Neural progenitor cell (in vitro differentiated cells): Measurements from ENCODE around the gene STARD10. TPM values are rescaled to one million over a fixed set of nuclear protein-coding genes. Genes with fewer than 3 reads are reported as not detected.

Experiments
- DNase-seq: peaks from one replicate; pipeline ENCODE4 v3.0.0-alpha.2; 2016; ENCODE audit warnings: low spot score
- H2AFZ ChIP-seq: fragments of 200-600 bp; sonication (generic); replicated peaks from 2 replicates; pipeline ENCODE4 v1.6.1; 2016; ENCODE audit warnings: antibody characterized with exemption
- H3F3A ChIP-seq: fragments of 200-600 bp; sonication (generic); 2 replicates; pipeline ENCODE4 v1.6.1; 2016; ENCODE audit warnings: antibody characterized with exemption, low read depth
- H3K27ac ChIP-seq: fragments of 200-600 bp; sonication (generic); 2 replicates; pipeline ENCODE4 v1.5.1; 2016; ENCODE audit warnings: mild to moderate bottlenecking
- H3K27me3 ChIP-seq: fragments of 200-600 bp; sonication (generic); 2 replicates; pipeline ENCODE4 v1.6.1; 2016; ENCODE audit warnings: mild to moderate bottlenecking, moderate library complexity
- H3K36me3 ChIP-seq: fragments of 200-600 bp; sonication (generic); 2 replicates; pipeline ENCODE4 v1.5.1; 2016
- H3K4me1 ChIP-seq: fragments of 200-600 bp; sonication (generic); 2 replicates; pipeline ENCODE4 v1.6.1; 2016; ENCODE audit warnings: mixed run types
- H3K4me2 ChIP-seq: fragments of 200-600 bp; sonication (generic); 2 replicates; pipeline ENCODE4 v1.6.1; 2016
- H3K4me3 ChIP-seq: fragments of 200-600 bp; sonication (generic); 2 replicates; pipeline ENCODE4 v1.5.1; 2016
- H3K79me2 ChIP-seq: fragments of 200-600 bp; sonication (generic); 2 replicates; pipeline ENCODE4 v1.6.1; 2016; ENCODE audit warnings: low read depth
- H3K9ac ChIP-seq: fragments of 200-600 bp; sonication (generic); 2 replicates; pipeline ENCODE4 v1.6.1; 2016
- H3K9me3 ChIP-seq: fragments of 200-600 bp; sonication (generic); 2 replicates; pipeline ENCODE4 v1.5.1; 2016; ENCODE audit warnings: low read depth
- H4K20me1 ChIP-seq: fragments of 200-600 bp; sonication (generic); 2 replicates; pipeline ENCODE4 v1.6.1; 2016; ENCODE audit warnings: low read depth
- H3K27ac Mint-ChIP-seq: 3 replicates; pipeline ENCODE4 v1.8.0; 2021; ENCODE audit warnings: mixed read lengths
- H3K27me3 Mint-ChIP-seq: 2 replicates; pipeline ENCODE4 v1.8.0; 2022; ENCODE audit warnings: low read depth, mild to moderate bottlenecking, inconsistent platforms, moderate library complexity, mixed read lengths; ENCODE audit not compliant: insufficient read depth
- H3K36me3 Mint-ChIP-seq: 3 replicates; pipeline ENCODE4 v1.8.0; 2021; ENCODE audit warnings: mixed read lengths
- H3K4me1 Mint-ChIP-seq: 3 replicates; pipeline ENCODE4 v1.8.0; 2021; ENCODE audit warnings: mixed read lengths
- H3K4me3 Mint-ChIP-seq: 3 replicates; pipeline ENCODE4 v1.8.0; 2021; ENCODE audit warnings: mild to moderate bottlenecking, moderate library complexity, mixed read lengths
- H3K9me3 Mint-ChIP-seq: 3 replicates; pipeline ENCODE4 v1.8.0; 2020; ENCODE audit warnings: mixed read lengths
- EZH2 ChIP-seq: fragments of 200-600 bp; sonication (generic); IDR thresholded peaks from 2 replicates; pipeline ENCODE4 v1.6.1; 2017; ENCODE audit warnings: antibody characterized with exemption, mild to moderate bottlenecking, moderate library complexity
- EZH2phosphoT487 ChIP-seq: fragments of 200-600 bp; sonication (generic); IDR thresholded peaks from 2 replicates; pipeline ENCODE4 v1.6.1; 2017; ENCODE audit warnings: antibody characterized with exemption
- total RNA-seq: library from RNA; depleted of rRNA; stranded (reverse); fragments of >200 nt; gene quantifications from 2 replicates; pipeline ENCODE4 v1.2.3, GENCODE V29; 2015; ENCODE audit warnings: low replicate concordance
- TF ChIP-seq, protein P1 (sequence below): fragments of 200-600 bp; sonication (generic); IDR thresholded peaks from 2 replicates; pipeline ENCODE4 v1.5.1; 2017; ENCODE audit warnings: antibody characterized with exemption, mild to moderate bottlenecking

Gene STARD10
- total RNA-seq, 1 donor from 2014 or later: 13.0 TPM

DNA sequence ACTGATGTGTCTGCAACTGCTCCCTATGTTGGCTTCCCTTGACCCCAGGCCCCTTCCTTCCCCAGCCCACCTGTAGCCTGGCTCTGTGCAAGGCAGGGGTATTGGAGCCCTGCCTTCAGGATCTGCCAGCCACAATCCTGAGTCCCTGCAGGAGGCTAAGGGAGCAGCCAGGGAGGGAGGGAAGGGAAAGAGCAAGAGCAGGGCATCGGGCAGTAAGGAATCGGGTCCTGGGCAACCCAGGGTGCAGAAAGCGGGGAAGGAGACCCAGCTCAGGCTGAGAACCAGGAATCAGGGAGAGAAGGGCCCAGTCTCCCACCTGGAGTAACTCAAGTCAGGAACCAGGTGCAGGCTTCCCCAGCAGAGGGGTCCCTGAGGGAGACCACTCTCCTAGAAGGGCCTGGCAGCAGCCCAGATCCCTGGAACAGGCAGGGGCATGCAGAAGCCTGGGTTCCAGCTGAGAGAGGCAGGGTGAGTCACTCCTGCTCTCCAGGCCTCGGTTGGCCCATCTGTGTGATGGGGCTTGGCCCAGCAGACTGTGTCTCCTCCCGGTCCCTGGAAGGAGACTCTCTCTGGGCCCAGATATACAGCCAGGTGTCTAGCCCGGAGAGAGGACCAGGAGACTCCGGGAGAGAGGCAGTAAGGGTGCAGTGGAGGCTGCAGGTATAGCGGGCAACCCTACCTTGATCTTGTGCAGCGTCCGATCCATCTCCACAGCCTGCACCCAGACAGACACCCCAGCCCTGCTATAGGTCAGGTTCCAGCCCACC lies 13.4 kb downstream of the STARD10 start:
- peaks cover 7% of the 10 kb centered on the region for H4K20me1 ChIP-seq
- no peaks in the 10 kb centered on the region for H3K36me3 Mint-ChIP-seq
- peak overlapping the region; percentile 97 for H3K4me2 ChIP-seq
- H3K9me3 ChIP-seq: no peaks in the 10 kb centered on the region
- no peaks in the 10 kb centered on the region for H3K9me3 Mint-ChIP-seq
- TF ChIP-seq EZH2phosphoT487: no peak
- TF ChIP-seq, protein P1, sequence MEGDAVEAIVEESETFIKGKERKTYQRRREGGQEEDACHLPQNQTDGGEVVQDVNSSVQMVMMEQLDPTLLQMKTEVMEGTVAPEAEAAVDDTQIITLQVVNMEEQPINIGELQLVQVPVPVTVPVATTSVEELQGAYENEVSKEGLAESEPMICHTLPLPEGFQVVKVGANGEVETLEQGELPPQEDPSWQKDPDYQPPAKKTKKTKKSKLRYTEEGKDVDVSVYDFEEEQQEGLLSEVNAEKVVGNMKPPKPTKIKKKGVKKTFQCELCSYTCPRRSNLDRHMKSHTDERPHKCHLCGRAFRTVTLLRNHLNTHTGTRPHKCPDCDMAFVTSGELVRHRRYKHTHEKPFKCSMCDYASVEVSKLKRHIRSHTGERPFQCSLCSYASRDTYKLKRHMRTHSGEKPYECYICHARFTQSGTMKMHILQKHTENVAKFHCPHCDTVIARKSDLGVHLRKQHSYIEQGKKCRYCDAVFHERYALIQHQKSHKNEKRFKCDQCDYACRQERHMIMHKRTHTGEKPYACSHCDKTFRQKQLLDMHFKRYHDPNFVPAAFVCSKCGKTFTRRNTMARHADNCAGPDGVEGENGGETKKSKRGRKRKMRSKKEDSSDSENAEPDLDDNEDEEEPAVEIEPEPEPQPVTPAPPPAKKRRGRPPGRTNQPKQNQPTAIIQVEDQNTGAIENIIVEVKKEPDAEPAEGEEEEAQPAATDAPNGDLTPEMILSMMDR: no peak
- no peak for TF ChIP-seq EZH2
- H3K27me3 Mint-ChIP-seq: peaks cover 10% of the 10 kb centered on the region
- DNase-seq: peak; percentile 1
- H3F3A ChIP-seq: no peaks in the 10 kb centered on the region
- H3K27ac Mint-ChIP-seq: no peak overlapping the region
- H3K79me2 ChIP-seq: no peaks in the 10 kb centered on the region
- no peak overlapping the region for H3K27ac ChIP-seq
- peak overlapping the region; percentile 78 for H3K4me3 ChIP-seq
- H3K4me3 Mint-ChIP-seq: peak overlapping the region; percentile 78
- H3K4me1 ChIP-seq: peaks cover 7% of the 10 kb centered on the region
- peaks cover 25% of the 10 kb centered on the region for H3K27me3 ChIP-seq
- H3K9ac ChIP-seq: no peak overlapping the region
- no peaks in the 10 kb centered on the region for H3K36me3 ChIP-seq
- H2AFZ ChIP-seq: no peak overlapping the region
- peaks cover 32% of the 10 kb centered on the region for H3K4me1 Mint-ChIP-seq

- H3K27ac Mint-ChIP-seq: no peak overlapping the region
- no peak overlapping the region for H3K4me3 ChIP-seq
These were observed 14.2 kb downstream of the STARD10 start for GRCh38 chr11:72779495-72780128.

GRCh38 chr11:72778535-72779494 lies 15.0 kb downstream of the STARD10 start:
- no peak for TF ChIP-seq EZH2
- TF ChIP-seq, protein P1: no peak
- TF ChIP-seq EZH2phosphoT487: no peak
- Histone ChIP-seq H3K4me1 (peaks cover 7% of the 10 kb centered on the region), H3K36me3 (no peaks in the 10 kb centered on the region), H2AFZ (no peak overlapping the region), H3K4me3 (no peak overlapping the region), H3F3A (no peaks in the 10 kb centered on the region), H4K20me1 (peaks cover 7% of the 10 kb centered on the region), H3K27me3 (peaks cover 25% of the 10 kb centered on the region), H3K27ac (no peak overlapping the region), H3K79me2 (no peaks in the 10 kb centered on the region), H3K4me2 (no peak overlapping the region), H3K9ac (no peak overlapping the region), H3K9me3 (no peaks in the 10 kb centered on the region)
- peaks cover 43% of the 10 kb centered on the region for H3K4me1 Mint-ChIP-seq
- no peaks in the 10 kb centered on the region for H3K9me3 Mint-ChIP-seq
- peak overlapping the region; percentile 57 for H3K4me3 Mint-ChIP-seq
- no peak overlapping the region for H3K27ac Mint-ChIP-seq
- no peaks in the 10 kb centered on the region for H3K36me3 Mint-ChIP-seq
- H3K27me3 Mint-ChIP-seq: peaks cover 8% of the 10 kb centered on the region
- DNase-seq: no peak

More at GRCh38 chr11:72779495-72780128, 14.2 kb downstream of the STARD10 start:
- no peak overlapping the region for H3K9ac ChIP-seq
- peaks cover 25% of the 10 kb centered on the region for H3K27me3 ChIP-seq
- Mint-ChIP-seq H3K27me3 (peaks cover 10% of the 10 kb centered on the region), H3K36me3 (no peaks in the 10 kb centered on the region), H3K9me3 (no peaks in the 10 kb centered on the region), H3K4me3 (peak overlapping the region; percentile 78), H3K4me1 (peaks cover 39% of the 10 kb centered on the region)
- no peaks in the 10 kb centered on the region for H3K79me2 ChIP-seq
- H3K36me3 ChIP-seq: no peaks in the 10 kb centered on the region
- no peak overlapping the region for H2AFZ ChIP-seq
- no peak overlapping the region for H3K27ac ChIP-seq
- peaks cover 7% of the 10 kb centered on the region for H3K4me1 ChIP-seq
- H3K4me2 ChIP-seq: no peak overlapping the region
- H3F3A ChIP-seq: no peaks in the 10 kb centered on the region
- DNase-seq: no peak
- TF ChIP-seq EZH2: no peak
- TF ChIP-seq, protein P1: no peak
- TF ChIP-seq EZH2phosphoT487: no peak
- peaks cover 7% of the 10 kb centered on the region for H4K20me1 ChIP-seq
- H3K9me3 ChIP-seq: no peaks in the 10 kb centered on the region
